Sigmoid colon (tissue), 4 donors: ENCODE measurements around the gene JPT2.

Experiments
- CTCF ChIP-seq, 4 experiments: fragments of 450-650 bp in 3 of 4; fragments of 200-600 bp in 1 of 4; IDR thresholded peaks; one replicate each; pipeline ENCODE4 v1.5.1; 2016 to 2019; ENCODE audit warnings: antibody characterized with exemption in 4 of 4, mild to moderate bottlenecking in 3 of 4, moderate library complexity in 2 of 4
- EP300 ChIP-seq, 4 donors: sonication (generic); formaldehyde crosslinking; IDR thresholded peaks; one replicate each; pipeline ENCODE4 v1.6.1; 2017; ENCODE audit warnings: antibody characterized with exemption in 4 of 4
- POLR2A ChIP-seq, 2 donors: fragments of 450-650 bp; IDR thresholded peaks; one replicate each; pipeline ENCODE4 v1.6.1; 2016; ENCODE audit warnings: antibody characterized with exemption in 2 of 2, mild to moderate bottlenecking in 2 of 2, moderate library complexity in 2 of 2
- POLR2AphosphoS5 ChIP-seq, 4 donors: sonication (generic); formaldehyde crosslinking; IDR thresholded peaks; one replicate each; pipeline ENCODE4 v1.6.1; 2017; ENCODE audit warnings: antibody characterized with exemption in 4 of 4

GRCh38 chr16:1650131-1650530 is 27.9 kb upstream of the JPT2 start:
- TF ChIP-seq CTCF (IDR thresholded peaks at IDR 0.05) (no peak), POLR2AphosphoS5 (IDR thresholded peaks at IDR 0.05) (no peak), POLR2A (IDR thresholded peaks at IDR 0.05) (no peak), EP300 (IDR thresholded peaks at IDR 0.05) (no peak)
